ENCODE results near the gene FAM217A. TPM values are rescaled to one million over a fixed set of nuclear protein-coding genes. Genes with fewer than 3 reads are reported as not detected.

Gene FAM217A
- total RNA-seq, 1 experiment from 2014 or later, result not detected

DNA sequence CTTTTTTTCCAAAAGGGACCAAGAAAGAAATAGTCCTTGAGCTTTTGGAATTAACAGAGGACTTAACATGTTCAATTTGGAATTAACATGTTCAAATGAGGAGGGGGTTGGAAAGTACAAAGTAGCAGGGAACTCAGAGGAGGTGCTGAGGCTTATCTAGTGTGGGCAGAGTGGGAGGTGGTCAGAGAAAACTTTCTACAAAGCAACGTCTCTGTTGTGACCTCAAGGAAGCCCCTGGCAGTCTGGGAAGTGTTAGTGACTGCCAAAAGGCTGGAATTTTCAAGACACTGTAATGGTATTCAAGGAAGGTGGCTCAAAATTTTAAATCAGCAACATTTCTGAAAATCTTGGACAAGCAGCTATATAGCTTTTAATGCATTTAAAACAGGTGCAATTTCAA is 49.1 kb upstream of the FAM217A start:
- intact Hi-C loops (cut with micrococcal nuclease), result no loop called here
- ChIA-PET CTCF (no interaction called here), RAD21 (ENCODE audit: low non-redundant PET in 1 of 2, low total read pairs in 2 of 2, uncharacterized antibody in 2 of 2, unreplicated experiment in 2 of 2) (no interaction called here), POLR2A (interaction anchor here (1.4 kb wide), 1 partner anchor 8 kb away, joined by 6 read pairs; no protein-coding TSS in a partner anchor)
- Histone ChIP-seq H3K9me2 (ENCODE audit: insufficient read depth) (no peaks in the 10 kb centered on the region), H3K4me3 (replicated peaks in 1 of 2; ENCODE audit: low read depth in 1 of 2, low read length in 2 of 2) (no peak overlapping the region), H3K9me3 (ENCODE audit: control insufficient read depth in 1 of 2, insufficient read depth in 1 of 2, low read depth in 1 of 2, low read length in 2 of 2) (peaks cover 0 to 4% of the 10 kb centered on the region in 2 experiments; a peak in 1 of 4 replicates), H4K20me1 (ENCODE audit: insufficient read depth) (no peaks in the 10 kb centered on the region), H3K27ac (ENCODE audit: low read depth, low read length) (no peak overlapping the region), H2AFZ (ENCODE audit: low read depth, low read length, poor library complexity, severe bottlenecking) (no peak overlapping the region), H3K4me1 (ENCODE audit: control insufficient read depth in 1 of 2, insufficient read depth in 2 of 2, low read length in 2 of 2) (peaks cover 15 to 22% of the 10 kb centered on the region in 2 experiments), H3K4me2 (ENCODE audit: low read length) (no peak overlapping the region), H3K27me3 (ENCODE audit: insufficient read depth, low read length) (no peaks in the 10 kb centered on the region), H3K9ac (ENCODE audit: low read length) (no peak overlapping the region), H3K36me3 (ENCODE audit: control insufficient read depth in 1 of 2, insufficient read depth in 2 of 2, low read length in 2 of 2) (peaks cover 14 to 18% of the 10 kb centered on the region in 2 experiments; a peak in 3 of 4 replicates), H3K79me2 (ENCODE audit: insufficient read depth, low read length) (no peaks in the 10 kb centered on the region)
- no peak for DNase-seq (ENCODE audit: low read depth, low spot score)
- BruUV-seq (replicated peaks), result no TSS peak
- TF ChIP-seq, protein P1, sequence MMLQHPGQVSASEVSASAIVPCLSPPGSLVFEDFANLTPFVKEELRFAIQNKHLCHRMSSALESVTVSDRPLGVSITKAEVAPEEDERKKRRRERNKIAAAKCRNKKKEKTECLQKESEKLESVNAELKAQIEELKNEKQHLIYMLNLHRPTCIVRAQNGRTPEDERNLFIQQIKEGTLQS (IDR thresholded peaks at IDR 0.05), result no peak
- no peak for TF ChIP-seq CBX3 (IDR thresholded peaks at IDR 0.05; ENCODE audit: low read depth)
- no peak for TF ChIP-seq EGR1 (IDR thresholded peaks at IDR 0.05; ENCODE audit: low read depth)
- TF ChIP-seq, protein P2, sequence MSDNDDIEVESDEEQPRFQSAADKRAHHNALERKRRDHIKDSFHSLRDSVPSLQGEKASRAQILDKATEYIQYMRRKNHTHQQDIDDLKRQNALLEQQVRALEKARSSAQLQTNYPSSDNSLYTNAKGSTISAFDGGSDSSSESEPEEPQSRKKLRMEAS (IDR thresholded peaks at IDR 0.05), result no peak
- TF ChIP-seq YY1 (IDR thresholded peaks at IDR 0.05; ENCODE audit: extremely low read depth, insufficient replicate concordance, low read depth, low read length), result no peak
- TF ChIP-seq JUND (IDR thresholded peaks at IDR 0.05), result no peak
- TF ChIP-seq, protein P3, sequence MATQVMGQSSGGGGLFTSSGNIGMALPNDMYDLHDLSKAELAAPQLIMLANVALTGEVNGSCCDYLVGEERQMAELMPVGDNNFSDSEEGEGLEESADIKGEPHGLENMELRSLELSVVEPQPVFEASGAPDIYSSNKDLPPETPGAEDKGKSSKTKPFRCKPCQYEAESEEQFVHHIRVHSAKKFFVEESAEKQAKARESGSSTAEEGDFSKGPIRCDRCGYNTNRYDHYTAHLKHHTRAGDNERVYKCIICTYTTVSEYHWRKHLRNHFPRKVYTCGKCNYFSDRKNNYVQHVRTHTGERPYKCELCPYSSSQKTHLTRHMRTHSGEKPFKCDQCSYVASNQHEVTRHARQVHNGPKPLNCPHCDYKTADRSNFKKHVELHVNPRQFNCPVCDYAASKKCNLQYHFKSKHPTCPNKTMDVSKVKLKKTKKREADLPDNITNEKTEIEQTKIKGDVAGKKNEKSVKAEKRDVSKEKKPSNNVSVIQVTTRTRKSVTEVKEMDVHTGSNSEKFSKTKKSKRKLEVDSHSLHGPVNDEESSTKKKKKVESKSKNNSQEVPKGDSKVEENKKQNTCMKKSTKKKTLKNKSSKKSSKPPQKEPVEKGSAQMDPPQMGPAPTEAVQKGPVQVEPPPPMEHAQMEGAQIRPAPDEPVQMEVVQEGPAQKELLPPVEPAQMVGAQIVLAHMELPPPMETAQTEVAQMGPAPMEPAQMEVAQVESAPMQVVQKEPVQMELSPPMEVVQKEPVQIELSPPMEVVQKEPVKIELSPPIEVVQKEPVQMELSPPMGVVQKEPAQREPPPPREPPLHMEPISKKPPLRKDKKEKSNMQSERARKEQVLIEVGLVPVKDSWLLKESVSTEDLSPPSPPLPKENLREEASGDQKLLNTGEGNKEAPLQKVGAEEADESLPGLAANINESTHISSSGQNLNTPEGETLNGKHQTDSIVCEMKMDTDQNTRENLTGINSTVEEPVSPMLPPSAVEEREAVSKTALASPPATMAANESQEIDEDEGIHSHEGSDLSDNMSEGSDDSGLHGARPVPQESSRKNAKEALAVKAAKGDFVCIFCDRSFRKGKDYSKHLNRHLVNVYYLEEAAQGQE (IDR thresholded peaks at IDR 0.05; ENCODE audit: low read depth), result no peak
- TF ChIP-seq EZH2phosphoT487 (IDR thresholded peaks at IDR 0.05; ENCODE audit: borderline replicate concordance), result no peak
- TF ChIP-seq ZNF274 (IDR thresholded peaks at IDR 0.05; ENCODE audit: low read depth, low read length), result no peak
- no peak for ATAC-seq
